K562 (cell line): Measurements from ENCODE around the gene NAT14. TPM values are rescaled to one million over a fixed set of nuclear protein-coding genes. Genes with fewer than 3 reads are reported as not detected.

Source experiments
- ATF7 ChIP-seq: fragments of 450-650 bp; IDR thresholded peaks from 2 replicates; pipeline ENCODE4 v1.7.1; 2014; ENCODE audit warnings: mild to moderate bottlenecking, moderate library complexity
- CREM ChIP-seq: IDR thresholded peaks from 2 replicates; pipeline ENCODE4 v1.6.1; 2014; ENCODE audit warnings: antibody characterized with exemption, low read depth
- DACH1 ChIP-seq: fragments of 450-650 bp; IDR thresholded peaks from 2 replicates; pipeline ENCODE4 v1.6.1; 2018; ENCODE audit not compliant: partially characterized antibody
- HCFC1 ChIP-seq: IDR thresholded peaks from 2 replicates; pipeline ENCODE4 v1.6.1; 2012; ENCODE audit warnings: low read depth, low read length, improper control_type of control experiment
- JUND ChIP-seq, 2 experiments: IDR thresholded peaks; 2 replicates in 1 of 2; 3 replicates in 1 of 2; pipeline ENCODE4 v1.6.1; 2011; ENCODE audit warnings: borderline replicate concordance in 2 of 2, low read depth in 2 of 2, low read length in 2 of 2, improper control_type of control experiment in 1 of 2, missing biosample characterization in 1 of 2, missing genetic modification characterization in 1 of 2, missing genetic modification reagents in 1 of 2
- MXI1 ChIP-seq: IDR thresholded peaks from 2 replicates; pipeline ENCODE4 v1.6.1; 2011; ENCODE audit warnings: low read depth, mild to moderate bottlenecking, improper control_type of control experiment, low read length
- MYNN ChIP-seq, 2 experiments: sonication (generic); formaldehyde crosslinking in 1 of 2; IDR thresholded peaks; 2 replicates each; pipeline versions ENCODE4 v1.5.0 to v1.6.1; 2016 to 2020; ENCODE audit warnings: antibody characterized with exemption in 1 of 2, missing genetic modification reagents in 1 of 2
- NR2C1 ChIP-seq, 2 experiments: fragments of 450-650 bp; IDR thresholded peaks; 2 replicates each; pipeline ENCODE4 v1.6.1; 2017; ENCODE audit warnings: mild to moderate bottlenecking in 2 of 2, antibody characterized with exemption in 1 of 2, inconsistent platforms in 1 of 2, missing compliant biosample characterization in 1 of 2, missing genetic modification characterization in 1 of 2
- PCBP1 ChIP-seq: fragments of 200-400 bp; formaldehyde crosslinking; IDR thresholded peaks from 2 replicates; pipeline ENCODE4 v1.6.1; 2018; ENCODE audit warnings: mild to moderate bottlenecking, low read depth, low read length; ENCODE audit not compliant: poor library complexity, severe bottlenecking
- PHF8 ChIP-seq: fragments of 200-600 bp; sonication (generic); IDR thresholded peaks from 2 replicates; pipeline ENCODE4 v1.6.1; 2012; ENCODE audit warnings: mixed run types, mild to moderate bottlenecking, inconsistent platforms, low read length, moderate library complexity, borderline replicate concordance
- POLR2AphosphoS2 ChIP-seq: IDR thresholded peaks from 2 replicates; pipeline ENCODE4 v1.6.1; 2012; ENCODE audit warnings: low read length, improper control_type of control experiment
- RBFOX2 ChIP-seq: fragments of 200-400 bp; formaldehyde crosslinking; IDR thresholded peaks from 2 replicates; pipeline ENCODE4 v1.6.1; 2017; ENCODE audit warnings: low read depth, mild to moderate bottlenecking, low read length, moderate library complexity
- TAF1 ChIP-seq: IDR thresholded peaks from 2 replicates; pipeline ENCODE4 v1.6.1; 2011; ENCODE audit warnings: mild to moderate bottlenecking, low read length, moderate library complexity; ENCODE audit not compliant: insufficient read depth, control insufficient read depth, severe bottlenecking; ENCODE audit errors: extremely low read depth
- ZNF274 ChIP-seq: IDR thresholded peaks from 2 replicates; pipeline ENCODE4 v1.6.1; 2011; ENCODE audit warnings: low read depth, mild to moderate bottlenecking, low read length, moderate library complexity, borderline replicate concordance
- polyA plus RNA-seq, 8 experiments: library from polyadenylated mRNA; depleted of rRNA in 4 of 8; stranded (reverse) in 5 of 8; unstranded in 3 of 8; fragments of >200 nt; fragmentation: Nextera tagmentation in 2 of 8; fragmentation: Illumina TruSeq in 1 of 8; extraction: Ambion mirVana in 2 of 8; extraction: Trizol in 1 of 8; gene quantifications; 2 replicates each; pipeline versions ENCODE4 v1.2.1 to v1.2.3, GENCODE V29; 2011 to 2014; ENCODE audit warnings: inconsistent platforms in 1 of 8, missing spikeins in 1 of 8
- total RNA-seq, 7 experiments: library from RNA; depleted of rRNA in 6 of 7; stranded (reverse); fragments of >200 nt in 6 of 7; fragmentation: Illumina TruSeq in 2 of 7; extraction: Trizol in 2 of 7; gene quantifications; 2 replicates each; pipeline versions ENCODE4 v1.2.1 to v1.2.3, GENCODE V29; 2011 to 2021; ENCODE audit warnings: low replicate concordance in 1 of 7
- TF ChIP-seq, protein P1 (sequence below), 2 experiments: fragments of 200-800 bp in 1 of 2; sonication (Bioruptor generic) in 1 of 2; sonication (generic) in 1 of 2; formaldehyde crosslinking in 1 of 2; IDR thresholded peaks in 1 of 2; conservative IDR thresholded peaks in 1 of 2; 2 replicates each; pipeline versions ENCODE4 v1.5.0 to v1.6.1; 2016 to 2020; ENCODE audit warnings: missing compliant biosample characterization in 1 of 2, missing genetic modification characterization in 1 of 2, missing genetic modification reagents in 1 of 2
- TF ChIP-seq, protein P2 (sequence below), 2 experiments: fragments of 450-650 bp; conservative IDR thresholded peaks; 2 replicates each; pipeline ENCODE4 v1.6.1; 2017; ENCODE audit warnings: mild to moderate bottlenecking in 2 of 2, moderate library complexity in 2 of 2
- TF ChIP-seq, protein P3 (sequence below): sonication (generic); formaldehyde crosslinking; IDR thresholded peaks from 2 replicates; pipeline ENCODE4 v1.8.0; 2022; ENCODE audit warnings: missing genetic modification reagents, mild to moderate bottlenecking, moderate library complexity, borderline replicate concordance
- TF ChIP-seq, protein P4 (sequence below), 2 experiments: IDR thresholded peaks; 2 replicates each; pipeline ENCODE4 v1.6.1; 2011; ENCODE audit warnings: borderline replicate concordance in 1 of 2, control low read depth in 1 of 2, low read depth in 1 of 2, low read length in 1 of 2, mild to moderate bottlenecking in 1 of 2, mixed read lengths in 1 of 2, moderate library complexity in 1 of 2; ENCODE audit not compliant: insufficient read depth in 1 of 2, insufficient read length in 1 of 2, poor library complexity in 1 of 2, severe bottlenecking in 1 of 2; ENCODE audit errors: extremely low read depth in 1 of 2

The NAT14 gene
- total and polyA plus RNA-seq, 9 of the 15 experiments (the other 6 are each of a cell fraction or from before 2014, with no cell fraction given), result 2.4 to 77.0 (median 26.7) TPM

DNA sequence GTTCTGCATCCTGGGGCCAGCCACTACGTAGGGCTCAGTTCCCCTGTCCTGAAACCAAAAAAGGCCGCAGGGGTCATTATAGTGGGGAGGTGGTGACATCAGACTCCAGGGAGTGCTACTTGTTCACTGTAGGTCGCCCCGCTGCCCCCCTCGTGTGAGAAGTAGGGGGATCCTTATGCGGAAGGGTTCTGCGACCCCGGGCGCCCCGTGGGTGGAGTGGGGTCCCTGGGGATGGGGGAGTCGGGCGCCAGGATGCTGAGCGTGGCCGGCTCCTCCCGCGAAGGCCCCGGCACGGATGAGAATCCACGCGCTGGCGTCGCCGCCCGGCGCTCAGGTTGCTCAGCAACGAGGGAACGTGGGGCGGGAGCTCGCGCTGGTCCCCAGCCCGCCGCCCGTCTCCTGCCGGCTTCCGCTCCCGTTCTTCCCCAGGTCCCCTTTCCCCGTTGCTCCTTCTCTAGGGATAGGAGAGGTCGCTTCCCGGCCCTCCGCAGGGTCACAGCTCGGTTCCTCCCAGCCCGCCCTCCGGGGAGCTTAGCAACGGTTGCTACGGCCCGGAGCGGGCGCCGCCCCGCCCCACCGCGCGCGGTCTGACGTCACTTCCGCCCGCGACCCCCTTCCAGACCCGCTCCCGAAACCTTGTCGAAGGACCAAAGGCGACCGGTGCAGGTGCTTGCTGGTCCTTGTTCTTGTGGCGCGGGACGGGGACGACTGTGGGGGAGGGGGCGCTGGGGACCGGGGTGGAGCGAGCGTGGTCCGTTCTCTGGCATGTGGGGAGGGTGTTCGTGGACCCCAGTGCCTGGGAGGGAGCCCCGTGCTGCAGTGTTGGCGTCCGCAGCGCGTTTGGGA is at the start of gene NAT14 (continued):
- TF ChIP-seq, protein P1, sequence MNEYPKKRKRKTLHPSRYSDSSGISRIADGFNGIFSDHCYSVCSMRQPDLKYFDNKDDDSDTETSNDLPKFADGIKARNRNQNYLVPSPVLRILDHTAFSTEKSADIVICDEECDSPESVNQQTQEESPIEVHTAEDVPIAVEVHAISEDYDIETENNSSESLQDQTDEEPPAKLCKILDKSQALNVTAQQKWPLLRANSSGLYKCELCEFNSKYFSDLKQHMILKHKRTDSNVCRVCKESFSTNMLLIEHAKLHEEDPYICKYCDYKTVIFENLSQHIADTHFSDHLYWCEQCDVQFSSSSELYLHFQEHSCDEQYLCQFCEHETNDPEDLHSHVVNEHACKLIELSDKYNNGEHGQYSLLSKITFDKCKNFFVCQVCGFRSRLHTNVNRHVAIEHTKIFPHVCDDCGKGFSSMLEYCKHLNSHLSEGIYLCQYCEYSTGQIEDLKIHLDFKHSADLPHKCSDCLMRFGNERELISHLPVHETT (CRISPR knock-in tag; conservative IDR thresholded peaks at IDR 0.05 in 1 of 2, IDR thresholded peaks at IDR 0.05 in 1 of 2), result 0 out of 4 replicates have a peak, but pooled peaks of 1 of the 2 experiments have one; percentile 37
- TF ChIP-seq POLR2AphosphoS2 (peak; percentile 95), PCBP1 (peak; percentile 42), MYNN (IDR thresholded peaks at IDR 0.05) (peak; percentile 80), MYNN (CRISPR knock-in tag; IDR thresholded peaks at IDR 0.05) (0 out of 2 replicates have a peak, but pooled peaks have one; percentile 73), PHF8 (peak; percentile 47; the same call in 1 of the 2 replicates), DACH1 (no peak), CREM (peak; percentile 97), ZNF274 (no peak), JUND (IDR thresholded peaks at IDR 0.05; ENCODE audit: borderline replicate concordance, low read depth, low read length) (peak; percentile 81), JUND (tag; IDR thresholded peaks at IDR 0.05; ENCODE audit: borderline replicate concordance, low read depth, low read length) (peak; percentile 34; the same call in 1 of the 3 replicates), NR2C1 (IDR thresholded peaks at IDR 0.05) (no peak), NR2C1 (tag; IDR thresholded peaks at IDR 0.05) (no peak), MXI1 (peak; percentile 86), RBFOX2 (peak; percentile 53; the same call in 1 of the 2 replicates), ATF7 (peak; percentile 92), TAF1 (peak; percentile 37), HCFC1 (peak; percentile 44)
- TF ChIP-seq, protein P2, sequence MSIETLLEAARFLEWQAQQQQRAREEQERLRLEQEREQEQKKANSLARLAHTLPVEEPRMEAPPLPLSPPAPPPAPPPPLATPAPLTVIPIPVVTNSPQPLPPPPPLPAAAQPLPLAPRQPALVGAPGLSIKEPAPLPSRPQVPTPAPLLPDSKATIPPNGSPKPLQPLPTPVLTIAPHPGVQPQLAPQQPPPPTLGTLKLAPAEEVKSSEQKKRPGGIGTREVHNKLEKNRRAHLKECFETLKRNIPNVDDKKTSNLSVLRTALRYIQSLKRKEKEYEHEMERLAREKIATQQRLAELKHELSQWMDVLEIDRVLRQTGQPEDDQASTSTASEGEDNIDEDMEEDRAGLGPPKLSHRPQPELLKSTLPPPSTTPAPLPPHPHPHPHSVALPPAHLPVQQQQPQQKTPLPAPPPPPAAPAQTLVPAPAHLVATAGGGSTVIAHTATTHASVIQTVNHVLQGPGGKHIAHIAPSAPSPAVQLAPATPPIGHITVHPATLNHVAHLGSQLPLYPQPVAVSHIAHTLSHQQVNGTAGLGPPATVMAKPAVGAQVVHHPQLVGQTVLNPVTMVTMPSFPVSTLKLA (conservative IDR thresholded peaks at IDR 0.05), result peak in 1 of 2 experiments; percentile 74; a peak in 3 of 4 replicates
- TF ChIP-seq, protein P3, sequence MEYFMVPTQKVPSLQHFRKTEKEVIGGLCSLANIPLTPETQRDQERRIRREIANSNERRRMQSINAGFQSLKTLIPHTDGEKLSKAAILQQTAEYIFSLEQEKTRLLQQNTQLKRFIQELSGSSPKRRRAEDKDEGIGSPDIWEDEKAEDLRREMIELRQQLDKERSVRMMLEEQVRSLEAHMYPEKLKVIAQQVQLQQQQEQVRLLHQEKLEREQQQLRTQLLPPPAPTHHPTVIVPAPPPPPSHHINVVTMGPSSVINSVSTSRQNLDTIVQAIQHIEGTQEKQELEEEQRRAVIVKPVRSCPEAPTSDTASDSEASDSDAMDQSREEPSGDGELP (CRISPR knock-in tag), result 0 out of 2 replicates have a peak, but pooled peaks have one; percentile 12
- TF ChIP-seq, protein P4, sequence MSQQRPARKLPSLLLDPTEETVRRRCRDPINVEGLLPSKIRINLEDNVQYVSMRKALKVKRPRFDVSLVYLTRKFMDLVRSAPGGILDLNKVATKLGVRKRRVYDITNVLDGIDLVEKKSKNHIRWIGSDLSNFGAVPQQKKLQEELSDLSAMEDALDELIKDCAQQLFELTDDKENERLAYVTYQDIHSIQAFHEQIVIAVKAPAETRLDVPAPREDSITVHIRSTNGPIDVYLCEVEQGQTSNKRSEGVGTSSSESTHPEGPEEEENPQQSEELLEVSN (IDR thresholded peaks at IDR 0.05; ENCODE audit: borderline replicate concordance in 1 of 2, extremely low read depth in 1 of 2, insufficient read depth in 1 of 2, insufficient read length in 1 of 2, low read depth in 1 of 2, low read length in 1 of 2, poor library complexity in 1 of 2, severe bottlenecking in 1 of 2), result peak; percentile 10 to 27
